HepG2 (cell line): ENCODE results near the gene MTR. TPM values are rescaled to one million over a fixed set of nuclear protein-coding genes. Genes with fewer than 3 reads are reported as not detected.

Experiments
- CEBPG ChIP-seq: IDR thresholded peaks from 2 replicates; pipeline ENCODE4 v1.6.1; 2016
- E2F2 ChIP-seq: sonication (generic); formaldehyde crosslinking; IDR thresholded peaks from 2 replicates; pipeline ENCODE4 v1.4.0; 2020; ENCODE audit warnings: missing genetic modification reagents, borderline replicate concordance
- FOXA3 ChIP-seq: IDR thresholded peaks from 2 replicates; pipeline ENCODE4 v1.6.1; 2016; ENCODE audit warnings: missing genetic modification reagents, missing compliant biosample characterization
- FOXJ3 ChIP-seq: sonication (generic); formaldehyde crosslinking; IDR thresholded peaks from 2 replicates; pipeline ENCODE4 v1.4.0; 2020; ENCODE audit warnings: missing genetic modification reagents, mild to moderate bottlenecking, borderline replicate concordance
- GATAD2A ChIP-seq: IDR thresholded peaks from 2 replicates; pipeline ENCODE4 v1.6.1; 2016
- HMG20A ChIP-seq: IDR thresholded peaks from 2 replicates; pipeline ENCODE4 v1.6.1; 2016; ENCODE audit warnings: borderline replicate concordance
- ISL2 ChIP-seq: sonication (generic); formaldehyde crosslinking; IDR thresholded peaks from 2 replicates; pipeline ENCODE4 v1.5.0; 2020; ENCODE audit warnings: missing genetic modification reagents
- KDM4B ChIP-seq: sonication (generic); formaldehyde crosslinking; IDR thresholded peaks from 2 replicates; pipeline ENCODE4 v1.4.0; 2020; ENCODE audit warnings: missing genetic modification reagents
- MBNL3 ChIP-seq: fragments of 250-450 bp; sonication (Bioruptor Pico); conservative IDR thresholded peaks from 2 replicates; pipeline ENCODE4 v1.8.0; 2022; ENCODE audit warnings: mild to moderate bottlenecking, inconsistent platforms
- MTA3 ChIP-seq: sonication (generic); formaldehyde crosslinking; IDR thresholded peaks from 2 replicates; pipeline ENCODE4 v1.4.0; 2020; ENCODE audit warnings: missing genetic modification reagents
- NR2F6 ChIP-seq, 2 experiments: IDR thresholded peaks; 2 replicates each; pipeline ENCODE4 v1.6.1; 2016; ENCODE audit warnings: antibody characterized with exemption in 1 of 2, mild to moderate bottlenecking in 1 of 2
- PTBP1 ChIP-seq: fragments of 200-400 bp; formaldehyde crosslinking; IDR thresholded peaks from 2 replicates; pipeline ENCODE4 v1.6.1; 2018; ENCODE audit warnings: low read length, low read depth; ENCODE audit not compliant: poor library complexity, severe bottlenecking
- RAD51 ChIP-seq: fragments of 450-650 bp; IDR thresholded peaks from 2 replicates; pipeline ENCODE4 v1.6.1; 2016; ENCODE audit warnings: borderline replicate concordance
- RARA ChIP-seq: IDR thresholded peaks from 2 replicates; pipeline ENCODE4 v1.6.1; 2016; ENCODE audit warnings: missing genetic modification reagents, missing compliant biosample characterization
- RXRB ChIP-seq: IDR thresholded peaks from 2 replicates; pipeline ENCODE4 v1.6.1; 2016; ENCODE audit warnings: borderline replicate concordance, missing genetic modification reagents, missing compliant biosample characterization
- SAP130 ChIP-seq: IDR thresholded peaks from 2 replicates; pipeline ENCODE4 v1.6.1; 2016; ENCODE audit warnings: low read depth
- SKIL ChIP-seq: sonication (generic); formaldehyde crosslinking; IDR thresholded peaks from 2 replicates; pipeline ENCODE4 v1.8.0; 2022; ENCODE audit warnings: missing genetic modification reagents, mild to moderate bottlenecking, moderate library complexity, borderline replicate concordance
- SMAD9 ChIP-seq: sonication (generic); formaldehyde crosslinking; IDR thresholded peaks from 2 replicates; pipeline ENCODE4 v1.5.1; 2020; ENCODE audit warnings: mild to moderate bottlenecking, missing genetic modification reagents
- SOX13 ChIP-seq, 3 experiments: fragments of 450-650 bp in 1 of 3; sonication (generic) in 1 of 3; formaldehyde crosslinking in 1 of 3; IDR thresholded peaks in 2 of 3; conservative IDR thresholded peaks in 1 of 3; 2 replicates each; pipeline versions ENCODE4 v1.5.0 to v1.6.1; 2016 to 2020; ENCODE audit warnings: antibody characterized with exemption in 1 of 3, mild to moderate bottlenecking in 1 of 3, missing compliant biosample characterization in 1 of 3, missing genetic modification reagents in 1 of 3, moderate library complexity in 1 of 3
- SOX5 ChIP-seq: IDR thresholded peaks from 2 replicates; pipeline ENCODE4 v1.6.1; 2016; ENCODE audit warnings: borderline replicate concordance
- SOX6 ChIP-seq, 2 experiments: fragments of 450-650 bp in 1 of 2; sonication (generic) in 1 of 2; formaldehyde crosslinking in 1 of 2; IDR thresholded peaks; 2 replicates each; pipeline versions ENCODE4 v1.4.0 to v1.6.1; 2017 to 2020; ENCODE audit warnings: antibody characterized with exemption in 1 of 2, mild to moderate bottlenecking in 1 of 2, missing genetic modification reagents in 1 of 2
- TBL1XR1 ChIP-seq: fragments of 150-350 bp; IDR thresholded peaks from 2 replicates; pipeline ENCODE4 v1.6.1; 2014; ENCODE audit warnings: borderline replicate concordance, low read length; ENCODE audit not compliant: partially characterized antibody
- YY1 ChIP-seq: IDR thresholded peaks from 2 replicates; pipeline ENCODE4 v1.6.1; 2011; ENCODE audit warnings: low read length, low read depth, moderate library complexity, mild to moderate bottlenecking; ENCODE audit not compliant: insufficient read depth, insufficient replicate concordance
- ZBTB7A ChIP-seq: sonication (generic); formaldehyde crosslinking; IDR thresholded peaks from 2 replicates; pipeline ENCODE4 v1.8.0; 2022; ENCODE audit warnings: mild to moderate bottlenecking, missing genetic modification reagents
- ZNF550 ChIP-seq: sonication (generic); formaldehyde crosslinking; IDR thresholded peaks from 2 replicates; pipeline ENCODE4 v1.4.0; 2020; ENCODE audit warnings: mild to moderate bottlenecking, missing genetic modification reagents, borderline replicate concordance
- polyA plus RNA-seq, 8 experiments: library from polyadenylated mRNA; depleted of rRNA in 3 of 8; stranded (reverse) in 7 of 8; unstranded in 1 of 8; fragments of >200 nt; fragmentation: Illumina TruSeq in 4 of 8; extraction: Trizol in 4 of 8; gene quantifications; 2 replicates each; pipeline versions ENCODE4 v1.2.1 to v1.2.3, GENCODE V29; 2011 to 2016; ENCODE audit warnings: low read depth in 4 of 8, missing spikeins in 1 of 8, mixed read lengths in 1 of 8; ENCODE audit not compliant: insufficient read depth in 1 of 8
- total RNA-seq, 5 experiments: library from RNA; depleted of rRNA; stranded (reverse); fragments of >200 nt; fragmentation: Illumina TruSeq; extraction: Trizol; gene quantifications; 2 replicates each; pipeline ENCODE4 v1.2.3, GENCODE V29; 2016; ENCODE audit warnings: low read depth in 1 of 5

Gene MTR
- total and polyA plus RNA-seq, 2 of the 13 experiments (the other 11 are each of a cell fraction or from before 2014, with no cell fraction given) = 16.3 to 36.1 TPM

GRCh38 chr1:236845830-236846229, 50.7 kb downstream of the MTR start (continued):
- TF ChIP-seq ISL2 = 0 out of 2 replicates have a peak, but pooled peaks have one; percentile 27
- TF ChIP-seq FOXJ3 = 0 out of 2 replicates have a peak, but pooled peaks have one; percentile 31
- TF ChIP-seq MBNL3 (CRISPR knock-in tag) = no peak
- peak; percentile 55; the same call in 1 of the 2 replicates for TF ChIP-seq CEBPG
- peak; percentile 66 for TF ChIP-seq GATAD2A (CRISPR knock-in tag)
- TF ChIP-seq SOX13 (IDR thresholded peaks at IDR 0.05) = no peak
- TF ChIP-seq SOX13 (CRISPR knock-in tag; conservative IDR thresholded peaks at IDR 0.05 in 1 of 2, IDR thresholded peaks at IDR 0.05 in 1 of 2) = peak in 1 of 2 experiments; percentile 74; a peak in 2 of 4 replicates
- TF ChIP-seq SAP130 (CRISPR knock-in tag) = peak; percentile 38; the same call in 1 of the 2 replicates
- peak; percentile 67 for TF ChIP-seq TBL1XR1
- TF ChIP-seq RXRB = 0 out of 2 replicates have a peak, but pooled peaks have one; percentile 32
- TF ChIP-seq MTA3 = no peak
- no peak for TF ChIP-seq PTBP1
- TF ChIP-seq ZNF550 (CRISPR knock-in tag) = no peak
- no peak for TF ChIP-seq ZBTB7A (CRISPR knock-in tag)
- TF ChIP-seq FOXA3 = peak; percentile 45; the same call in 1 of the 2 replicates
- no peak for TF ChIP-seq NR2F6 (IDR thresholded peaks at IDR 0.05)
- TF ChIP-seq NR2F6 (CRISPR knock-in tag; IDR thresholded peaks at IDR 0.05) = peak; percentile 8; the same call in 1 of the 2 replicates
- no peak for TF ChIP-seq SOX6 (IDR thresholded peaks at IDR 0.05)
- peak; percentile 54 for TF ChIP-seq SOX6 (CRISPR knock-in tag; IDR thresholded peaks at IDR 0.05)
- peak; percentile 68 for TF ChIP-seq RARA (CRISPR knock-in tag)
- TF ChIP-seq SOX5 = peak; percentile 56; the same call in 1 of the 2 replicates
- no peak for TF ChIP-seq SMAD9
- TF ChIP-seq KDM4B (CRISPR knock-in tag) = 0 out of 2 replicates have a peak, but pooled peaks have one; percentile 47
- no peak for TF ChIP-seq RAD51
- no peak for TF ChIP-seq E2F2 (CRISPR knock-in tag)
- TF ChIP-seq HMG20A (CRISPR knock-in tag) = 0 out of 2 replicates have a peak, but pooled peaks have one; percentile 49
- peak; percentile 58; the same call in 1 of the 2 replicates for TF ChIP-seq SKIL (CRISPR knock-in tag)
- no peak for TF ChIP-seq YY1
